HG02981 (cell line): Measurements from ENCODE around the gene PCNX2.
A peak's percentile ranks its signal among the peaks of the same experiment; 100 is the strongest.

Experiments used
- ATAC-seq: cut with Tn5 transposase; IDR thresholded peaks from one replicate; pipeline ENCODE4 v1.9.1; 2021; ENCODE audit warnings: mild to moderate bottlenecking, moderate library complexity; ENCODE audit not compliant: unreplicated experiment

PCNX2 gene

GRCh38 chr1:233295237-233295974 is at the start of gene PCNX2:
TSS of gene PCNX2 (minus strand) at chr1:233295725. CDS start at chr1:233295478, 247 bp downstream.
- peak; percentile 95 for ATAC-seq

DNA sequence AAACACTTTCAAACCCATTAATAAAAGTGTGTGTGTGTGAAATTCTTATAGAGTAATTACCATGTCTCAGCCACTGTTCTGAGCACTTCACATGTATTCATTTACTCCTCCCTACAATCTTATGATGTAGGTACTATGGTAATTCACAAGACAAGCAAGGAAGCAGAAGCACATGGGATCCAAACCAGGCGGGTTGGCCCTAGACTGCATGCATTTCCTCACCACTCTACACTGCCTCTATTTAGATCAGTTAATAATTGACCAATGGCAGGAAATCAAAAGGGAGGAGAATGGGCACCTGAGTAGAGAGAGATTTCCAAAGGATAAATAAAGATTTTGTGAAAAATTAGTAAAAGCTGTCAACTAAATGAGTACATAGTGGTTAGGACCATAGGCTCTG is 47.7 kb upstream of the PCNX2 start:
- ATAC-seq: no peak

DNA sequence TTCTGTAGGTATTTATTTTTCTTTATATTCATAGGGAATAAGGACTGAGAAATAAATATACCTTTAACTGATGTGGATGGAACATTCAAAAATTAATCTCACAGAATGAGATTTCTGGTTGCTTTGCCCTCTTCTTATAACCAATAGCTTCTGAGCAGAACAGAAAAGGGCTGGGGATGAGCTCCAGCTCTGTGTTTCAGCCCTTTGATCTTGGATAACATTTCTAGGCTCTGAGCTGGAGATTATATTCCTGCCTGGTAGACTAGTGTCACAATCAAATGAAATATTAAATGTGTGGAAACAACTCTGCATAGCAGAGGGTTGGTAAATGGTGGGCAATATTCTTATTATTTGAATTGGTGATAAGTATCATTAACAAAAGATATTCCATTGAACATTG is 46.6 kb upstream of the PCNX2 start:
- ATAC-seq: no peak

DNA sequence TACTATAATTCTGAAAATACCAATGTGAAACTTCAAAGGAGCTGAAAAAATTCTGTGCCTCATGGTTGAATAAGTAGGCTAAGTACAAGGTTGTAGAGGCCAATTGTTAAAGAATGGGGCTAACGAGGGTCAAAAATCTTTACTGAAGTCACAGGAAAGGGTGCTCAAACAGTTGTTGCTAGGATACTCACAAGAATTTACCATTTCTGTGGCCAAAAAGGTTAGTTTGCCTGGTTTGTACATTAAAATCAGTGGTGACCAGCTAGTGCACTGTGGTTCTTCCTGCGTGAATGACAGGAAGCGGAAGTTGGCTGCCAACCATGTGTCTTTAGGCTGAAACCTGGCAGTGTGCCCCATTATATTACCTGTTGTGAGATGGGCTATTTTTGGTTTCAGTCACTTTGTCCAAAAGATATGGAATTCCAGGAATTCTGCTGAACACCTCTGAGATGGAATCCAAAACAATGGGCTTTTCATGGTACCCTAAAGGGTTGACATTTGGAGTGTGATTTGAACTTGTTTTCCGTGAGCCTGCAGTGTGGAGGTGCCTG is 45.5 kb upstream of the PCNX2 start:
- ATAC-seq: no peak

DNA sequence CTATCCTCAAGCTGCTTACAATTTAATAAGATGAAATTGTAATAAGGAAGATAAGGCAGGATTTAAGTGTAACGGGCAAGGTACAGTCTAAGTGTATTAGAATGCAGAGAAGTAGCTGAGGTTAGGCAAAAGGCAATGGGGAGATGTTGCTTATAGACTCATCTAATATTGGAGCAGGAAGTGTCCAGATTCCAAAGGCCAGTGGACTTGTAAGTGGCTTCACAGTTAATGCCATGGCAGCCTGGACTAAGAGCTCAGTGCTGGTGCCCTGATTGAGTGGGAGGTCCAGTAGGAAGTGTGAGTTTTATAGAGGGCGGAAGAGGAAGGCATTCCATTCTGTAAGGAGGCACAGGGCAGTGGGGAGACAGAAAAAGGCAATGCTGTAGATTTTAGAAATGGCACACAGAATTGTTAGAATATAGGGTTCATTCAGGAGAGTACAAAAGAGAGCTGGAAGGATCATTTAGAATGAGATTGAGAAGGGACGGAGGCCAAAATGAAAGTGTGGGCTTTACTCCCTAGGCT is 44.6 kb upstream of the PCNX2 start:
- no peak for ATAC-seq

- no peak for ATAC-seq
Measured at GRCh38 chr1:233338102-233338501, 42.6 kb upstream of the PCNX2 start.

DNA sequence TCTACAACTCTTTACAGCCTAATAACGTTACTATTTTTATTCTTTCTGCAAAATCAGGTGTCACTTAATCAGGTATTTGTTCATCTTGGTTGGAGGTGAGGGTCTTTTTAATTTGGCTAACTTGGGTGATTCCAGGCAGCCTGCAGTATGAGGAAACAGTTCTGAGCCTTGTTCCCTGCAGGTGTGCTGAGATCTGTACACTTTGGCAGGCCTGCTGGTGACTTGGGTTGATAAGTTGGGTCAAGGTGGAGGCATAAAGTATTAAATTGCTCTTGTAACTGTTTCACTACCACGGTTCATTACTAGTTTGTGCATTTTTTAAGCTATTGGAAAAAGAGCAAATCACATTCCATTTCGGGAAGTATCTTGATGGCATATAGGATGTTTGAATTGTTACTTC is 42.0 kb upstream of the PCNX2 start:
- ATAC-seq: no peak

DNA sequence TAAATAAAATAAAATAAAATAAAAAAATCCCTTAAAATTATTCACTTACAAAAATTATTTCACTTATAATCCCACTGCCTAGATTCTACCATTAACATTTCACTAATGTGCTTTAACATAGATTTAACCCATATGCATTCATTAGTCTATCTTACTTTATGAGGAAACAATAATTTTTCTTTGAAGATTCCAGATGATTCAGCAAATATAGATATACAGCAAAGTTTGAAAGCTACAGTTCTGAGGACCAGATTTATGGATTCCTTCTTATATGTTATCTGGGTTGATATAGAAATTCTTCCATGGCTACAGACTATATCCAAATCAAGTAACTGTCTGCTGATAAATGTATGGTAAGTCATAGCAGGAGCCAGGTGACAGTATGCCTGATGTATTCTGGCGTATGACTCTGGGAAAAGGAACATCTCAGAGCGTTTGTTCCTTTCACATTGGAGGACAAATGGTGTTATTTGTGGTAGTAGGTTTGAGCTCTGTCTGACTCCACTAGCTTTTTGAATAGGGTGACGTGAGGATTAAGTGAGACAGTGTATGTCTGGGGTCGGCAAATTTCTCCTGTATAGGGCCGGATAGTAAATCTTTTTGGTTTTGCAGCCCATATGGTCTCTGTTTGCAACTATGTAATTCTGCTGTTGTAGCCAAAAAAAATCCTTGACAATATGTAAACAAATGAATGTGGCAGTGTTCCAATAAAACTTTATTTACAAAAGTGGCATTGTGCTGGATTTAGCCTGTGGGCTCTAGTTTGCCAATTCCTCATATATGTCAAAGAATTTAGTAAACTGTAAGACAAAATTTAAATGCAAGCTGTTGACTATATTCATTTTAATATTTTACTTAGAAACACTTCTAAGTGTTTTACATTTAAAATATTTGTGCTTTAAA is 41.3 kb upstream of the PCNX2 start:
- ATAC-seq: no peak

- ATAC-seq: no peak
Measured at GRCh38 chr1:233334092-233334491, 38.6 kb upstream of the PCNX2 start.

DNA sequence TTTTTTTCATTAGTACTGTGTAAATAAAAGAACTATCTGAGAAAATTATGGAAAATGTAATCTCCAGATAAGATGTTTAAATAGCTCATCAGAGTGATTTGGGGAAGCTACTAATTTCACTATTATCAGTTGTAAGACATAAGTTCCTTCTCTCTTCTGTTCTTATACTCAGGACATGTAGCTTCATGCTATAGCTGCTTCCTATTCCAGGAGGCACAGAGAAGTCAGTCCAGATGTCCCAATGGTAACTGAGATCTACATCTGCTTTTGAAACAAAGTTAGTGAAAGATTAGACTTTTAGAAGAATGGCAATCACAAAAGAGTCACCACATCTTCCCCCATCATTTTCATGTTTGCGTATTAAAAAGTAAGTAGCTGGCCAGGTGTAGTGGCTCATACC is 37.6 kb upstream of the PCNX2 start:
- no peak for ATAC-seq

- ATAC-seq: no peak
Measured at GRCh38 chr1:233331676-233332519, 36.4 kb upstream of the PCNX2 start.

DNA sequence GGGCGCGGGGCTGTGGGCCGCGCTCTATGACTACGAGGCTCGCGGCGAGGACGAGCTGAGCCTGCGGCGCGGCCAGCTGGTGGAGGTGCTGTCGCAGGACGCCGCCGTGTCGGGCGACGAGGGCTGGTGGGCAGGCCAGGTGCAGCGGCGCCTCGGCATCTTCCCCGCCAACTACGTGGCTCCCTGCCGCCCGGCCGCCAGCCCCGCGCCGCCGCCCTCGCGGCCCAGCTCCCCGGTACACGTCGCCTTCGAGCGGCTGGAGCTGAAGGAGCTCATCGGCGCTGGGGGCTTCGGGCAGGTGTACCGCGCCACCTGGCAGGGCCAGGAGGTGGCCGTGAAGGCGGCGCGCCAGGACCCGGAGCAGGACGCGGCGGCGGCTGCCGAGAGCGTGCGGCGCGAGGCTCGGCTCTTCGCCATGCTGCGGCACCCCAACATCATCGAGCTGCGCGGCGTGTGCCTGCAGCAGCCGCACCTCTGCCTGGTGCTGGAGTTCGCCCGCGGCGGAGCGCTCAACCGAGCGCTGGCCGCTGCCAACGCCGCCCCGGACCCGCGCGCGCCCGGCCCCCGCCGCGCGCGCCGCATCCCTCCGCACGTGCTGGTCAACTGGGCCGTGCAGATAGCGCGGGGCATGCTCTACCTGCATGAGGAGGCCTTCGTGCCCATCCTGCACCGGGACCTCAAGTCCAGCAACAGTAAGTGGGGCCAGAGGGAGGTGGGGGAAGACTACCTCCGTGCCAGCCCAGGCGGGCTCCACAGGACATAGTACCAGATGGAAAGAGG is 32.8 kb upstream of the PCNX2 start:
- peak; percentile 21 for ATAC-seq

GRCh38 chr1:233327651-233328141 is 32.2 kb upstream of the PCNX2 start, which contains the start of gene MAP3K21:
TSS of gene MAP3K21 (plus strand) at chr1:233327724. CDS start at chr1:233328029, 305 bp downstream.
- peak; percentile 46 for ATAC-seq

DNA sequence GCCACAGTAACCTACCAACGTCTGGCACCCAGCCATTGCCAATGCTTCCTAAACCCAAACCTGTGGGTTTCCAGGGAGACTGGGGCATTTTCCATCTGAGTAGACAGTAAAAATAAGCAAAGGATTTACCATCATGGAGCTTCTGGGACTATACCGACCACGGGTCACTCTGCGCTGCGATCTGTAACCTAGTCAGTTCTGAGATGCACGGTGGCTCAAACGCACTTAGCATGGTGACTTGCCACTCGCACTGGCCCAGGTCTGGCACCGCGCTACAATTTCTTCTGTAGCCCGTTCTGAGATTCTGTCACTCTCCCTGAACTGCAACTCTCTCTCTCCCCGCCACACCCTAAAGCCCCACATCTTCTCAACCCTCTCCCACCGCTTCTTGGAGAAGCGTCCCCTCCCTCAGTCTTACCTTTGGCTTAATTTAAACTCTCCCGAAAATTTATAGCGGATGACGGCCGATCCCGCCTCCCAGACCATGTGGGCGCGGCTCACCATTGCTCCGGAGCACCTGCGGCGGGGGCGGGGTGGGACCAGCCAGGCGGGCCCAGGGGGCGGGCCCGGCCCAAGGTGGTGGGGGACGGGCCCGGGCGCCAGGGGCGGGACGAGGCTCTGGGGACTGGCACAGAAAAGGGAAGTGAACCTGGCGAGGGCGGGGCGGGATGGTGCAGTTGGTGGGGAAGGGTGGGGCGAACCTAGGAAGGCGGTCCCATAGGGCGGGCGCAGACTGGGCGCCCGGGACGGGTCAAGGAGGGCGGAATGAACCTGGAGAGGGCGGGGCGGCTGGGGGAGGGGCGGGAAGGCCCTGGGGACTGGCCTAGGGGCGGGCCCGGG is 31.5 kb upstream of the PCNX2 start:
- ATAC-seq: peak; percentile 91

DNA sequence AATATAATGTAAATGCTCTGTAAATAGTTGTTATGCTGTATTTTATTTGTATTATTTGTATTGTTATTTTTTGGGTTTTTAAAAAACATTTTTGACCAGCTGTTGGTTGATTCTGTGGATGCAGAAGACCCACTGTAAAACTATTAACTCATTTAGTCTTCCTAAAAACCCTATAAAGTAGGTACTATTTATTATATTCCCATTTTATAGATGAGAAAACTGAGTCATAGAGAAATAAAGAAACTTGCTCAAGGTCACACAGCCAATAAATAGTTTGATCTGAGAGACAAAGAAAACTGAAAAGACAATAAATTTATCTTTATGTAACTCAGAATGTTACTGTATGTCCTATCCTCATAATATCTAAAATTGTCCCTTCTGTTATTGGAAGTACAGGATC is 30.8 kb upstream of the PCNX2 start:
- ATAC-seq: no peak

DNA sequence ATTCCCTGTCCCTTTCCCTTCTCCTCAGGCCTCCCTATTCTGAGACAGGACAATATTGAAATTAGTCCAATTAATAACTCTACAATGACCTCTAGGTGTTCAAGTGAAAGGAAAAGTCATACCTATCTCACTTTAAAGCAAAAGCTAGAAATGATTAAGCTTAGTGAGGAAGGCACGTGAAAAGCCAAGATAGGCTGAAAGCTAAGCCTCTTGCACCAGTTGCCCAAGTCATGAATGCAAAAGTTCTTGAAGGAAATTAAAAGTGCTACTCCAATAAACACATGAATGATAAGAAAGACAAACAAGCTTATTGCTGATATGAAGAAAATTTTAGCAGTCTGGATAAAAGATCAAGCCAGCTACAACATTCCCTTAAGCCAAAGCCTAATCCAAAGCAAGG is 28.2 kb upstream of the PCNX2 start:
- no peak for ATAC-seq

- no peak for ATAC-seq
Measured at GRCh38 chr1:233320023-233320422, 24.5 kb upstream of the PCNX2 start.

DNA sequence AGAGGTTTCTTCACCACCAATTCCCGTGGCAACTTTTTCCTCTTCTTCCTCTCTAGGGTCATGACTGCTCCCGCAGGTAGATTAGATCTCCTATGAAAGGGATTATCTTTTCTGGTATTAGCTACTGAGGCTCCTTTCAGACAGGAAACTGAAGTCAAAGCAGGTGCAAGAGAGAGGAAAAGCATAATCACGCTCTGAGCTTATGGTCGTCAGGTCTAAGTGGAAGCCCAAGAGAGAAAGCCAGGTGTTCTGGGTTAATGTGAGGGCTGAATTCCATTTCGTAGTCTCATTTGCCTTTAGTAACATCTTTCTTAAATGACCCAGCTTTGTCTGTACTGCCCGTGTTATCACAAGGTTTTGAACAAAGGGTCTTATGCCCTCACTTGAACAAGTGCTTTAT is 23.7 kb upstream of the PCNX2 start:
- no peak for ATAC-seq

GRCh38 chr1:233316473-233316872 is 20.9 kb upstream of the PCNX2 start:
- no peak for ATAC-seq
